Measurements from ENCODE around the gene ESPL1.

DNA sequence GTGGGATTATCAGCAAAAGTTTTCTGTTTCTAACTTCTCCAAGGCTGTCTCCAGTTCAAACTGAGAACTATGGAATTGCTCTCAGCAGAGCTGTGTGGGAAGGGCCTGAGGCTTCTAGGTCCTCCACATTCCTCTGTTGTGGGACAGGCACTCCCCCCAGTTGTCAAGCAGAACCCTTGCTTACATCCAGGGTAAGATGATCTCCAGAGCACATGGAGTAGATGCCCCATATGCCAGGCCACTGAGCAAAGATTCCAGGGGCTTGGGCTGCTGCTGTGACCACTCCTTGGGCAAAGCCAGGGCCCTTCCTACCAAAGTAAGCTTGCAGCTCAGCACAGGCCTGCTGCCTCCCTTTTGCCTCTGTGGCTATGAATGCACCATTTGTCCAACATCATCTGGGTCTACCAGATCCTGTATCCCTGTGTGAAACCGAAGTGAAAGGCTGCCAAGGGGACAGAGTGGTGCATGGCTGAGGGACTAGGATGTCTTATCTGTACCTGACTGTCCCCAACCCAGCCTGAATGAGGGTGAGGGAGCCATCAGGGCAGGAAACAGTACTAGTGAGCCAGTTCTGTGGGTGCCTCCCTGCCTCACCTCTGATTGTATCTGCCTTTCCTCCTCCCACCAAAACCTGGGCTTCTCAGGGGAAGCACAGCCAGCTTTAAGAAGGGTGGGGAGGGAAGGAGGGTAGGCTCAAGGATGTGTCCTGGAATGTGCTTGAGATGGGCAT lies 13.1 kb upstream of the ESPL1 start:
- TF ChIP-seq, protein P1, sequence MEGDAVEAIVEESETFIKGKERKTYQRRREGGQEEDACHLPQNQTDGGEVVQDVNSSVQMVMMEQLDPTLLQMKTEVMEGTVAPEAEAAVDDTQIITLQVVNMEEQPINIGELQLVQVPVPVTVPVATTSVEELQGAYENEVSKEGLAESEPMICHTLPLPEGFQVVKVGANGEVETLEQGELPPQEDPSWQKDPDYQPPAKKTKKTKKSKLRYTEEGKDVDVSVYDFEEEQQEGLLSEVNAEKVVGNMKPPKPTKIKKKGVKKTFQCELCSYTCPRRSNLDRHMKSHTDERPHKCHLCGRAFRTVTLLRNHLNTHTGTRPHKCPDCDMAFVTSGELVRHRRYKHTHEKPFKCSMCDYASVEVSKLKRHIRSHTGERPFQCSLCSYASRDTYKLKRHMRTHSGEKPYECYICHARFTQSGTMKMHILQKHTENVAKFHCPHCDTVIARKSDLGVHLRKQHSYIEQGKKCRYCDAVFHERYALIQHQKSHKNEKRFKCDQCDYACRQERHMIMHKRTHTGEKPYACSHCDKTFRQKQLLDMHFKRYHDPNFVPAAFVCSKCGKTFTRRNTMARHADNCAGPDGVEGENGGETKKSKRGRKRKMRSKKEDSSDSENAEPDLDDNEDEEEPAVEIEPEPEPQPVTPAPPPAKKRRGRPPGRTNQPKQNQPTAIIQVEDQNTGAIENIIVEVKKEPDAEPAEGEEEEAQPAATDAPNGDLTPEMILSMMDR (IDR thresholded peaks at IDR 0.05), result no peak
- TF ChIP-seq POLR2A (IDR thresholded peaks at IDR 0.05), result no peak
